ENCODE results near the gene ZNF550. TPM values are rescaled to one million over a fixed set of nuclear protein-coding genes. Genes with fewer than 3 reads are reported as not detected.

The ZNF550 gene
- total RNA-seq, 4 donors from 2014 or later, result 6.6 to 11.0 (median 8.0) TPM

Other genes starting within 250 kb of the ZNF550 start
- 10 to 100 TPM in 1 of 4 donors, 1 to 10 TPM in 3; 7.3 to 10.6 (median 7.9) TPM for gene ZNF543, start 239.4 kb downstream of the ZNF550 start, total RNA-seq
- gene ZNF304, start 208.6 kb downstream of the ZNF550 start, total RNA-seq, result 1 to 10 TPM; 5.1 to 7.6 (median 6.0) TPM
- gene TRAPPC2B, start 196.3 kb downstream of the ZNF550 start, total RNA-seq, result 10 to 100 TPM in 3 of 4 donors, 1 to 10 TPM in 1; 4.8 to 20.6 (median 18.8) TPM
- 1 to 10 TPM in 2 of 4 donors, under 1 TPM in 2; 0.78 to 1.8 (median 1.1) TPM for gene ZNF547, start 196.3 kb downstream of the ZNF550 start, total RNA-seq
- gene ZNF548, start 170.0 kb downstream of the ZNF550 start, total RNA-seq, result 10 to 100 TPM; 19.8 to 40.0 (median 31.2) TPM
- gene ZNF17, start 148.7 kb downstream of the ZNF550 start, total RNA-seq, result 10 to 100 TPM in 3 of 4 donors, 1 to 10 TPM in 1; 9.4 to 27.3 (median 14.9) TPM
- gene ZNF749, start 124.5 kb downstream of the ZNF550 start, total RNA-seq, result 1 to 10 TPM; 3.1 to 7.8 (median 4.5) TPM
- 1 to 10 TPM in 3 of 4 donors, under 1 TPM in 1; 0.60 to 2.6 (median 1.2) TPM for gene VN1R1, start 102.7 kb downstream of the ZNF550 start, total RNA-seq
- 10 to 100 TPM in 3 of 4 donors, 1 to 10 TPM in 1; 9.3 to 19.2 (median 13.6) TPM for gene ZNF772, start 82.3 kb downstream of the ZNF550 start, total RNA-seq
- gene ZNF419, start 72.1 kb downstream of the ZNF550 start, total RNA-seq, result 10 to 100 TPM; 10.5 to 42.6 (median 16.2) TPM
- gene ZNF773, start 59.9 kb downstream of the ZNF550 start, total RNA-seq, result 10 to 100 TPM in 3 of 4 donors, 1 to 10 TPM in 1; 2.6 to 31.8 (median 16.0) TPM
- gene ZNF549, start 32.5 kb downstream of the ZNF550 start, total RNA-seq, result 1 to 10 TPM; 4.9 to 5.7 (median 5.0) TPM
- gene ZNF416, start 19.0 kb upstream of the ZNF550 start, total RNA-seq, result 1 to 10 TPM; 2.4 to 6.0 (median 2.6) TPM
- 1 to 10 TPM; 3.0 to 7.6 (median 5.0) TPM for gene ZIK1, start 24.3 kb upstream of the ZNF550 start, total RNA-seq
- 1 to 10 TPM; 1.3 to 9.6 (median 3.0) TPM for gene ZNF530, start 40.0 kb upstream of the ZNF550 start, total RNA-seq
- gene ZNF134, start 54.4 kb upstream of the ZNF550 start, total RNA-seq, result 10 to 100 TPM; 15.0 to 43.7 (median 25.4) TPM
- 10 to 100 TPM in 3 of 4 donors, 1 to 10 TPM in 1; 5.9 to 18.6 (median 14.0) TPM for gene ZNF211, start 73.3 kb upstream of the ZNF550 start, total RNA-seq
- not detected for gene ZSCAN4, start 109.1 kb upstream of the ZNF550 start, total RNA-seq
- 10 to 100 TPM in 1 of 4 donors, 1 to 10 TPM in 3; 3.6 to 12.9 (median 7.2) TPM for gene ZNF551, start 122.1 kb upstream of the ZNF550 start, total RNA-seq
- gene ZNF154, start 149.3 kb upstream of the ZNF550 start, total RNA-seq, result 1 to 10 TPM in 2 of 4 donors, under 1 TPM in 2; 0.21 to 2.0 (median 0.71) TPM
- 1 to 10 TPM; 1.5 to 3.1 (median 2.5) TPM for gene ZNF671, start 167.8 kb upstream of the ZNF550 start, total RNA-seq
- 10 to 100 TPM; 10.8 to 18.4 (median 12.6) TPM for gene ZNF776, start 187.0 kb upstream of the ZNF550 start, total RNA-seq
- 10 to 100 TPM in 3 of 4 donors, 1 to 10 TPM in 1; 7.9 to 18.8 (median 13.4) TPM for gene ZNF586, start 209.8 kb upstream of the ZNF550 start, total RNA-seq